Fibroblast of lung (primary cell): ENCODE measurements around the gene MUC21.

Experiments used
- CTCF ChIP-seq, 2 donors: IDR thresholded peaks in 1 of 2; conservative IDR thresholded peaks in 1 of 2; 1 replicate in 1 of 2; 2 replicates in 1 of 2; pipeline ENCODE4 v1.5.1; 2011 to 2012; ENCODE audit warnings: low read length in 2 of 2, control low read depth in 1 of 2, inconsistent platforms in 1 of 2, low read depth in 1 of 2, mild to moderate bottlenecking in 1 of 2
- EZH2 ChIP-seq: IDR thresholded peaks from 2 replicates; pipeline ENCODE4 v1.5.1; 2012; ENCODE audit warnings: low read length, control low read depth, mild to moderate bottlenecking; ENCODE audit errors: missing control alignments

- TF ChIP-seq CTCF (conservative IDR thresholded peaks at IDR 0.05 in 1 of 2, IDR thresholded peaks at IDR 0.05 in 1 of 2; ENCODE audit: low read depth in 1 of 2, low read length in 2 of 2) (no peak), EZH2 (no peak)
Measured at GRCh38 chr6:30987304-30987703, 3.8 kb downstream of the MUC21 start.
